Mesenchymal stem cell (in vitro differentiated cells and primary cell): ENCODE data around the gene AP5Z1.

Source experiments
- DNase-seq: peaks from one replicate; pipeline ENCODE4 v3.0.0-alpha.2; 2013
- H2AFZ ChIP-seq: one replicate; pipeline ENCODE4 v1.6.1; 2013; ENCODE audit warnings: low read depth, mild to moderate bottlenecking, control low read depth, inconsistent platforms, low read length, moderate library complexity
- H2AK5ac ChIP-seq: 2 replicates; pipeline ENCODE4 v1.6.1; 2013; ENCODE audit warnings: low read length, moderate library complexity, mild to moderate bottlenecking, inconsistent platforms; ENCODE audit not compliant: severe bottlenecking
- H2BK120ac ChIP-seq: one replicate; pipeline ENCODE4 v1.6.1; 2013; ENCODE audit warnings: low read depth, mild to moderate bottlenecking, inconsistent platforms, low read length, moderate library complexity
- H2BK12ac ChIP-seq, 2 experiments: one replicate each; pipeline ENCODE4 v1.6.1; 2013; ENCODE audit warnings: inconsistent platforms in 2 of 2, low read length in 2 of 2, mild to moderate bottlenecking in 2 of 2, moderate library complexity in 2 of 2, control low read depth in 1 of 2
- H2BK15ac ChIP-seq: one replicate; pipeline ENCODE4 v1.6.1; 2013; ENCODE audit warnings: mild to moderate bottlenecking, low read depth, inconsistent platforms; ENCODE audit not compliant: poor library complexity, severe bottlenecking
- H2BK5ac ChIP-seq: 2 replicates; pipeline ENCODE4 v1.6.1; 2013; ENCODE audit warnings: low read depth, mild to moderate bottlenecking, low read length, control low read depth, inconsistent platforms; ENCODE audit not compliant: poor library complexity, severe bottlenecking
- H3K14ac ChIP-seq, 2 experiments: one replicate each; pipeline ENCODE4 v1.6.1; 2013; ENCODE audit warnings: inconsistent platforms in 2 of 2, low read length in 2 of 2, control low read depth in 1 of 2, mild to moderate bottlenecking in 1 of 2, moderate library complexity in 1 of 2
- H3K18ac ChIP-seq, 2 experiments: one replicate each; pipeline ENCODE4 v1.6.1; 2013; ENCODE audit warnings: inconsistent platforms in 2 of 2, low read length in 2 of 2, control low read depth in 1 of 2, low read depth in 1 of 2, mild to moderate bottlenecking in 1 of 2
- H3K23ac ChIP-seq, 2 experiments: one replicate each; pipeline ENCODE4 v1.6.1; 2013; ENCODE audit warnings: inconsistent platforms in 2 of 2, low read length in 2 of 2, mild to moderate bottlenecking in 2 of 2, moderate library complexity in 2 of 2, control low read depth in 1 of 2
- H3K27ac ChIP-seq: 2 replicates; pipeline ENCODE4 v1.5.1; 2013; ENCODE audit warnings: mild to moderate bottlenecking, moderate library complexity, low read length, control low read depth, inconsistent platforms; ENCODE audit not compliant: poor library complexity, severe bottlenecking
- H3K27me3 ChIP-seq, 2 experiments: 2 replicates each; pipeline versions ENCODE4 v1.6.1 to v1.7.0; 2013; ENCODE audit warnings: low read length in 2 of 2, mild to moderate bottlenecking in 2 of 2, moderate library complexity in 2 of 2, control low read depth in 1 of 2, inconsistent platforms in 1 of 2; ENCODE audit not compliant: control insufficient read depth in 1 of 2, insufficient read depth in 1 of 2
- H3K36me3 ChIP-seq, 2 experiments: 2 replicates each; pipeline versions ENCODE4 v1.6.1 to v1.7.0; 2013; ENCODE audit warnings: low read length in 2 of 2, control low read depth in 1 of 2, inconsistent platforms in 1 of 2, low read depth in 1 of 2, mild to moderate bottlenecking in 1 of 2; ENCODE audit not compliant: insufficient read depth in 2 of 2, control insufficient read depth in 1 of 2
- H3K4ac ChIP-seq, 2 experiments: one replicate each; pipeline ENCODE4 v1.6.1; 2013; ENCODE audit warnings: inconsistent platforms in 2 of 2, low read length in 2 of 2, mild to moderate bottlenecking in 2 of 2, moderate library complexity in 2 of 2, control low read depth in 1 of 2, low read depth in 1 of 2
- H3K4me1 ChIP-seq: 2 replicates; pipeline ENCODE4 v1.6.1; 2013; ENCODE audit warnings: low read depth, low read length, control low read depth; ENCODE audit not compliant: control insufficient read depth, insufficient read depth
- H3K4me2 ChIP-seq: 2 replicates; pipeline ENCODE4 v1.6.1; 2013; ENCODE audit warnings: low read length, mild to moderate bottlenecking, inconsistent platforms; ENCODE audit not compliant: poor library complexity, severe bottlenecking
- H3K4me3 ChIP-seq, 2 experiments: 2 replicates each; pipeline versions ENCODE4 v1.5.1 to v1.7.0; 2013; ENCODE audit warnings: low read length in 2 of 2, mild to moderate bottlenecking in 2 of 2, control low read depth in 1 of 2, low read depth in 1 of 2; ENCODE audit not compliant: insufficient read depth in 1 of 2
- H3K79me1 ChIP-seq: replicated peaks from 2 replicates; pipeline ENCODE4 v1.6.1; 2013; ENCODE audit warnings: mild to moderate bottlenecking, control low read depth, low read length, inconsistent platforms; ENCODE audit not compliant: poor library complexity, severe bottlenecking
- H3K9ac ChIP-seq: 2 replicates; pipeline ENCODE4 v1.7.0; 2013; ENCODE audit warnings: mild to moderate bottlenecking, low read length, moderate library complexity
- H3K9me3 ChIP-seq: 2 replicates; pipeline ENCODE4 v1.7.0; 2013; ENCODE audit warnings: mild to moderate bottlenecking, low read length; ENCODE audit not compliant: control insufficient read depth
- H4K8ac ChIP-seq: one replicate; pipeline ENCODE4 v1.6.1; 2013; ENCODE audit warnings: inconsistent platforms, mild to moderate bottlenecking, low read length, moderate library complexity
- H4K91ac ChIP-seq: one replicate; pipeline ENCODE4 v1.6.1; 2013; ENCODE audit warnings: mild to moderate bottlenecking, low read length, inconsistent platforms
- WGBS: methylation state at CpG from one replicate; pipeline ENCODE4 v1.1.7; 2013; ENCODE audit warnings: mixed read lengths; 5-methylcytosine and 5-hydroxymethylcytosine counted together

AP5Z1 gene

DNA sequence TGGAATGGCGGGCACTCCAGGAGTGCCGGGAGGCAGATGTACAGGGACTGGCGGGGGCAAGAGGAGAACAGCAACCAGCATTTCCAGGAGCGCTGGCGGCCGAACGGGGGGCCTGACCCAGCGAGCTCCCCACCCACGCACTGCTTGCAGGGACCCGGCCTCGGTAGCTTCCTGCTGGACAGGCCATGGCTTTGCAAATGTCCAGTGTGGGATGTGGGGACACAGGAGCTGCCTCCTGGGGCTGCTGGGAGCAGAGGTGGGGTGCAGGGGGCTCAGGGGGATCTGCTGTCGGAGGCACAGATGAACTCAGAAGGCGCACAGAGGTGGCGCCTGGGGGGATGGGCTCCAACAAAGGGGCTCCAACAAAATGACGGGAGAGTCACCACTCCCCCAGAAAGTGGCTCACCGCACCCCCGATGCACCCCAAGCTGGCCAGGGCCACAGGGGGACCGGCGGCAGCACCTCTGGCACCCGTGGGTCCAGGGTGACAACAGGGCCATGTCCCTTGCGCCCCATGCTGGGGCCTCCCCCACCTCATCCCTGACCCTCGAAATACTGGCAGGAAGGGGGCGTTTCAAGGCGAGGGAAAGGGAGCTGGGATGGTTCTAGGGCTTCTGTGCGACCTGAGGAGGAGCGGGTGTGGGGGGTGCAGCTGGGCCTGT is 41.1 kb downstream of the AP5Z1 start:
- Histone ChIP-seq H2BK15ac (no peak overlapping the region), H2BK120ac (no peak overlapping the region), H4K91ac (no peak overlapping the region), H2AFZ (no peak overlapping the region), H2BK5ac (no peak overlapping the region), H4K8ac (no peak overlapping the region), H3K14ac (no peak overlapping the region), H3K9ac (no peak overlapping the region), H3K4me1 (no peaks in the 10 kb centered on the region), H3K36me3 (no peaks in the 10 kb centered on the region), H3K18ac (no peak overlapping the region), H3K4ac (no peak overlapping the region), H2BK12ac (no peak overlapping the region), H3K23ac (no peak overlapping the region), H3K4me3 (no peak overlapping the region), H3K4me2 (no peak overlapping the region), H2AK5ac (no peak overlapping the region), H3K79me1 (no peaks in the 10 kb centered on the region), H3K9me3 (peaks cover 12% of the 10 kb centered on the region), H3K27me3 (peaks cover 15 to 32% of the 10 kb centered on the region in 2 experiments), H3K27ac (no peak overlapping the region)
- WGBS = 93% methylated on average over 24 of the region's 26 CpGs
- no peak for DNase-seq

- no peak for DNase-seq
- no peak overlapping the region for H3K23ac ChIP-seq
- H3K18ac ChIP-seq = no peak overlapping the region
- no peak overlapping the region for H3K27ac ChIP-seq
- 95% methylated on average over 37 of the region's 38 CpGs for WGBS
- no peak overlapping the region for H4K8ac ChIP-seq
- H3K14ac ChIP-seq = no peak overlapping the region
- peaks cover 15 to 37% of the 10 kb centered on the region in 2 experiments for H3K27me3 ChIP-seq
- H3K9ac ChIP-seq = no peak overlapping the region
- no peaks in the 10 kb centered on the region for H3K79me1 ChIP-seq
- no peak overlapping the region for H2AK5ac ChIP-seq
- no peak overlapping the region for H4K91ac ChIP-seq
- H3K4me1 ChIP-seq = peaks cover 1% of the 10 kb centered on the region
- no peak overlapping the region for H2BK12ac ChIP-seq
- H2BK120ac ChIP-seq = no peak overlapping the region
- no peak overlapping the region for H2AFZ ChIP-seq
- H2BK15ac ChIP-seq = no peak overlapping the region
- H3K4me3 ChIP-seq = no peak overlapping the region
- no peak overlapping the region for H3K4me2 ChIP-seq
- H3K9me3 ChIP-seq = peaks cover 12% of the 10 kb centered on the region
- H2BK5ac ChIP-seq = no peak overlapping the region
- H3K4ac ChIP-seq = no peak overlapping the region
- H3K36me3 ChIP-seq = no peaks in the 10 kb centered on the region
These were observed 41.9 kb downstream of the AP5Z1 start for GRCh38 chr7:4817178-4817901.

DNA sequence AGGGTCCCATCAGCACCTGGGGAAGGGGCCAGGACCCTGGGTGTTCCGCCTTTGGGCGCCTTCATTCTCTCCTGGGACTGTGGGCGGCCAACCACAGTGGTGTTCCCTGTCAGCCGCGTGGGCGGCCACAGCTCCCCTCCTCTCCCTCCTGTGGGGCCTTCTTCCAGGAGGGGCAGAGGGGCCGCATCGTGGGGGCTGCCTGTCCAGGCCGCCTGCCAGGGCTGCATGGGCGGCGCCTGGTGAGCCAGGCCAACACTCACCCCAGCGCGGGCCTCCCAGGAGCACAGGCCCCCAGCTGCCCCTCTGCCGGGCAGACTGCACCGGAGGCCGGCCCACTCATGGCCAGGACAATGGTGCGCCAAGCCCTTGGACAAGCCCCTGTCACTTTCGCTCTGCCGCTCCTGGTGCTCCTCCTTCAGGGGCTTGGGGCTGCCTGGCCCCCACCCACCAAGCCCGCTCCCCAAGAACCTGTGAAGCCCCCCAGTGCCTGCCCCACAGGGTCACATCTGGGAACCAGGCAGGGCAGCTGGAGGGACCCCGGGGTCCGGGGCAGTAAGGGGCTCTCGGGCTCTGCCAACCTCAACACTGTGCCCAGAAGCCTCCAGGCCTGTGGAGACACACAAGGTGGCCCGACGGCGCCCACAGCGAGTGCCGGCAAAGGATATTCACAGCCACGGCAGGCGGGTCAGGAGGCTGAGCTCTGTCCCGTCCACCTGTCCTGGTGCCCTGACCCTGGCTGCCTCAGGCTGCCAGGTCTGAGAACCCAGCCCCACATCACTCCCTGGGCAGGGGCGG is 42.8 kb downstream of the AP5Z1 start:
- no peak for DNase-seq
- H3K79me1 ChIP-seq = no peaks in the 10 kb centered on the region
- no peak overlapping the region for H3K14ac ChIP-seq
- H4K8ac ChIP-seq = no peak overlapping the region
- H2BK120ac ChIP-seq = no peak overlapping the region
- no peak overlapping the region for H3K27ac ChIP-seq
- H2AFZ ChIP-seq = no peak overlapping the region
- H2BK15ac ChIP-seq = no peak overlapping the region
- peaks cover 6% of the 10 kb centered on the region for H3K9me3 ChIP-seq
- H4K91ac ChIP-seq = no peak overlapping the region
- no peak overlapping the region for H2BK5ac ChIP-seq
- H3K36me3 ChIP-seq = no peaks in the 10 kb centered on the region
- H3K4ac ChIP-seq = no peak overlapping the region
- no peak overlapping the region for H3K4me2 ChIP-seq
- no peak overlapping the region for H3K23ac ChIP-seq
- no peak overlapping the region for H2AK5ac ChIP-seq
- peaks cover 15 to 32% of the 10 kb centered on the region in 2 experiments for H3K27me3 ChIP-seq
- H3K18ac ChIP-seq = no peak overlapping the region
- no peak overlapping the region for H3K4me3 ChIP-seq
- H2BK12ac ChIP-seq = no peak overlapping the region
- peaks cover 1% of the 10 kb centered on the region for H3K4me1 ChIP-seq
- H3K9ac ChIP-seq = no peak overlapping the region
- WGBS = 92% methylated on average over 32 of the region's 32 CpGs
